Measurements from ENCODE around the gene REN.

Gene REN

GRCh38 chr1:204131978-204132377 lies 34.2 kb downstream of the REN start:
- no peak overlapping the region for H3K27ac ChIP-seq (replicated peaks)
- TF ChIP-seq CTCF (IDR thresholded peaks at IDR 0.05; ENCODE audit: insufficient read depth, low read length) (no peak), REST (IDR thresholded peaks at IDR 0.05; ENCODE audit: insufficient replicate concordance, low read depth) (no peak), SPI1 (IDR thresholded peaks at IDR 0.05; ENCODE audit: borderline replicate concordance, low read depth) (no peak), POLR2AphosphoS5 (IDR thresholded peaks at IDR 0.05; ENCODE audit: low read depth) (no peak), GABPA (IDR thresholded peaks at IDR 0.05; ENCODE audit: low read depth) (no peak)
- H3K27me3 ChIP-seq (ENCODE audit: insufficient read depth, poor library complexity, severe bottlenecking): no peaks in the 10 kb centered on the region
- no peak for DNase-seq (ENCODE audit: low read depth in 1 of 2, low spot score in 1 of 2)
- no peak overlapping the region for H3K4me3 ChIP-seq (replicated peaks; ENCODE audit: insufficient read depth, low read length)

GRCh38 chr1:204130981-204131892 lies 34.9 kb downstream of the REN start:
- no peak overlapping the region for H3K27ac ChIP-seq (replicated peaks)
- no peak for DNase-seq (ENCODE audit: low read depth in 1 of 2, low spot score in 1 of 2)

More at GRCh38 chr1:204130981-204131892, 34.9 kb downstream of the REN start:
- no peak for TF ChIP-seq REST (IDR thresholded peaks at IDR 0.05; ENCODE audit: insufficient replicate concordance, low read depth)
- TF ChIP-seq SPI1 (IDR thresholded peaks at IDR 0.05; ENCODE audit: borderline replicate concordance, low read depth): no peak
- no peak for TF ChIP-seq CTCF (IDR thresholded peaks at IDR 0.05; ENCODE audit: insufficient read depth, low read length)
- no peak for TF ChIP-seq POLR2AphosphoS5 (IDR thresholded peaks at IDR 0.05; ENCODE audit: low read depth)
- no peak for TF ChIP-seq GABPA (IDR thresholded peaks at IDR 0.05; ENCODE audit: low read depth)
- no peaks in the 10 kb centered on the region for H3K27me3 ChIP-seq (ENCODE audit: insufficient read depth, poor library complexity, severe bottlenecking)
- no peak overlapping the region for H3K4me3 ChIP-seq (replicated peaks; ENCODE audit: insufficient read depth, low read length)

All from HL-60 (cell line).